Tibial nerve (tissue), 4 donors: ENCODE data around the gene RIMS4.

Experiments used
- EP300 ChIP-seq, 2 donors: sonication (generic); formaldehyde crosslinking; IDR thresholded peaks; one replicate each; pipeline ENCODE4 v1.6.1; 2017; ENCODE audit warnings: antibody characterized with exemption in 2 of 2, mild to moderate bottlenecking in 1 of 2
- POLR2A ChIP-seq, 2 donors: fragments of 450-650 bp; IDR thresholded peaks; one replicate each; pipeline ENCODE4 v1.6.1; 2017; ENCODE audit warnings: antibody characterized with exemption in 2 of 2, mild to moderate bottlenecking in 2 of 2, moderate library complexity in 2 of 2
- TF ChIP-seq, protein P1 (sequence below), 5 experiments: fragments of 200-600 bp in 3 of 5; fragments of 450-650 bp in 2 of 5; sonication (generic) in 3 of 5; IDR thresholded peaks; one replicate each; pipeline ENCODE4 v1.5.1; 2016 to 2019; ENCODE audit warnings: antibody characterized with exemption in 5 of 5, mild to moderate bottlenecking in 3 of 5, moderate library complexity in 2 of 5

- TF ChIP-seq, protein P1, sequence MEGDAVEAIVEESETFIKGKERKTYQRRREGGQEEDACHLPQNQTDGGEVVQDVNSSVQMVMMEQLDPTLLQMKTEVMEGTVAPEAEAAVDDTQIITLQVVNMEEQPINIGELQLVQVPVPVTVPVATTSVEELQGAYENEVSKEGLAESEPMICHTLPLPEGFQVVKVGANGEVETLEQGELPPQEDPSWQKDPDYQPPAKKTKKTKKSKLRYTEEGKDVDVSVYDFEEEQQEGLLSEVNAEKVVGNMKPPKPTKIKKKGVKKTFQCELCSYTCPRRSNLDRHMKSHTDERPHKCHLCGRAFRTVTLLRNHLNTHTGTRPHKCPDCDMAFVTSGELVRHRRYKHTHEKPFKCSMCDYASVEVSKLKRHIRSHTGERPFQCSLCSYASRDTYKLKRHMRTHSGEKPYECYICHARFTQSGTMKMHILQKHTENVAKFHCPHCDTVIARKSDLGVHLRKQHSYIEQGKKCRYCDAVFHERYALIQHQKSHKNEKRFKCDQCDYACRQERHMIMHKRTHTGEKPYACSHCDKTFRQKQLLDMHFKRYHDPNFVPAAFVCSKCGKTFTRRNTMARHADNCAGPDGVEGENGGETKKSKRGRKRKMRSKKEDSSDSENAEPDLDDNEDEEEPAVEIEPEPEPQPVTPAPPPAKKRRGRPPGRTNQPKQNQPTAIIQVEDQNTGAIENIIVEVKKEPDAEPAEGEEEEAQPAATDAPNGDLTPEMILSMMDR (IDR thresholded peaks at IDR 0.05), result no peak
- TF ChIP-seq POLR2A (IDR thresholded peaks at IDR 0.05) (no peak), EP300 (IDR thresholded peaks at IDR 0.05) (no peak)
Measured at GRCh38 chr20:44850272-44850671, 39.9 kb upstream of the RIMS4 start.
